CD14-positive monocyte (primary cell): Measurements from ENCODE around the gene PRKN. TPM values are rescaled to one million over a fixed set of nuclear protein-coding genes. Genes with fewer than 3 reads are reported as not detected.

Experiments
- DNase-seq, 3 donors: peaks; one replicate each; pipeline ENCODE4 v3.0.0-alpha.2; 2011 to 2022
- H2AFZ ChIP-seq: 2 replicates; pipeline ENCODE4 v1.6.0; 2012; ENCODE audit warnings: mild to moderate bottlenecking, low read depth, low read length, inconsistent platforms; ENCODE audit not compliant: insufficient read depth, poor library complexity, severe bottlenecking
- H3K27ac ChIP-seq, 2 donors: 1 replicate in 1 of 2; 2 replicates in 1 of 2; pipeline ENCODE4 v1.5.1; 2012 to 2013; ENCODE audit warnings: low read length in 2 of 2, control low read depth in 1 of 2, inconsistent platforms in 1 of 2, low read depth in 1 of 2, mild to moderate bottlenecking in 1 of 2
- H3K27me3 ChIP-seq, 2 donors: one replicate each; pipeline versions ENCODE4 v1.6.0 to v1.6.1; 2011 to 2013; ENCODE audit warnings: low read length in 2 of 2; ENCODE audit not compliant: control insufficient read depth in 2 of 2, insufficient read depth in 2 of 2
- H3K36me3 ChIP-seq, 2 donors: replicated peaks in 1 of 2; 1 replicate in 1 of 2; 2 replicates in 1 of 2; pipeline versions ENCODE4 v1.5.1 to v1.6.1; 2012 to 2013; ENCODE audit warnings: low read length in 2 of 2, control low read depth in 1 of 2, inconsistent platforms in 1 of 2, mild to moderate bottlenecking in 1 of 2; ENCODE audit not compliant: insufficient read depth in 2 of 2, control insufficient read depth in 1 of 2
- H3K4me1 ChIP-seq, 2 donors: 1 replicate in 1 of 2; 2 replicates in 1 of 2; pipeline versions ENCODE4 v1.5.1 to v1.6.1; 2012 to 2013; ENCODE audit warnings: low read length in 2 of 2, control low read depth in 1 of 2, inconsistent platforms in 1 of 2, mild to moderate bottlenecking in 1 of 2, moderate library complexity in 1 of 2; ENCODE audit not compliant: insufficient read depth in 2 of 2, control insufficient read depth in 1 of 2
- H3K4me2 ChIP-seq: replicated peaks from 2 replicates; pipeline ENCODE3; 2012; ENCODE audit warnings: low read length, moderate library complexity, mild to moderate bottlenecking; ENCODE audit not compliant: poor library complexity, severe bottlenecking; ENCODE audit errors: extremely low read depth
- H3K4me3 ChIP-seq, 3 experiments: fragments of 200-600 bp in 1 of 3; sonication (generic) in 1 of 3; replicated peaks in 1 of 3; 1 replicate in 2 of 3; 2 replicates in 1 of 3; pipeline ENCODE4 v1.5.1; 2011 to 2013; ENCODE audit warnings: low read length in 3 of 3, mild to moderate bottlenecking in 3 of 3, control low read depth in 2 of 3, low read depth in 2 of 3, inconsistent platforms in 1 of 3, moderate library complexity in 1 of 3
- H3K79me2 ChIP-seq: 2 replicates; pipeline ENCODE4 v1.6.0; 2012; ENCODE audit warnings: mild to moderate bottlenecking, control low read depth, inconsistent platforms, low read length, moderate library complexity; ENCODE audit not compliant: insufficient read depth
- H3K9ac ChIP-seq: 2 replicates; pipeline ENCODE4 v1.6.0; 2017; ENCODE audit warnings: low read length, mild to moderate bottlenecking; ENCODE audit not compliant: insufficient read depth, poor library complexity, severe bottlenecking
- H3K9me3 ChIP-seq, 2 donors: replicated peaks in 1 of 2; 1 replicate in 1 of 2; 2 replicates in 1 of 2; pipeline versions ENCODE4 v1.5.1 to v1.6.1; 2012 to 2013; ENCODE audit warnings: low read length in 2 of 2, control low read depth in 1 of 2; ENCODE audit not compliant: control insufficient read depth in 1 of 2, insufficient read depth in 1 of 2
- H4K20me1 ChIP-seq: 2 replicates; pipeline ENCODE4 v1.6.0; 2012; ENCODE audit warnings: mild to moderate bottlenecking, low read length, control low read depth, moderate library complexity; ENCODE audit not compliant: insufficient read depth
- H3K27ac Mint-ChIP-seq, 7 donors: one replicate each; pipeline ENCODE4 v1.8.0; 2020; ENCODE audit warnings: mild to moderate bottlenecking in 7 of 7, mixed read lengths in 7 of 7, moderate library complexity in 6 of 7, inconsistent platforms in 2 of 7
- H3K27me3 Mint-ChIP-seq, 3 donors: one replicate each; pipeline ENCODE4 v1.8.0; 2021 to 2022; ENCODE audit warnings: low read depth in 3 of 3, mild to moderate bottlenecking in 3 of 3, mixed read lengths in 3 of 3, moderate library complexity in 3 of 3, inconsistent platforms in 1 of 3
- H3K36me3 Mint-ChIP-seq, 2 donors: one replicate each; pipeline ENCODE4 v1.8.0; 2020; ENCODE audit warnings: mixed read lengths in 2 of 2, inconsistent platforms in 1 of 2, mild to moderate bottlenecking in 1 of 2
- H3K4me1 Mint-ChIP-seq: one replicate; pipeline ENCODE4 v1.8.0; 2020; ENCODE audit warnings: mild to moderate bottlenecking, mixed read lengths
- H3K4me3 Mint-ChIP-seq, 2 donors: one replicate each; pipeline ENCODE4 v1.8.0; 2020; ENCODE audit warnings: mild to moderate bottlenecking in 2 of 2, mixed read lengths in 2 of 2, moderate library complexity in 1 of 2
- H3K9me3 Mint-ChIP-seq, 7 donors: one replicate each; pipeline ENCODE4 v1.8.0; 2020 to 2022; ENCODE audit warnings: mixed read lengths in 7 of 7, mild to moderate bottlenecking in 6 of 7, moderate library complexity in 6 of 7, inconsistent platforms in 2 of 7
- CTCF ChIP-seq: fragments of 200-600 bp; IDR thresholded peaks from one replicate; pipeline ENCODE4 v1.8.0; 2022; ENCODE audit warnings: antibody characterized with exemption, mild to moderate bottlenecking
- WGBS: methylation state at CpG from one replicate; pipeline ENCODE4 v1.1.5; 2013; ENCODE audit warnings: missing lambda C conversion rate; ENCODE audit not compliant: insufficient coverage; 5-methylcytosine and 5-hydroxymethylcytosine counted together
- intact Hi-C, 2 donors: fragments of 100-400 bp; cut with micrococcal nuclease; formaldehyde crosslinking; loops; one replicate each; pipeline versions ENCODE4 v1.15.0 to v1.15.1; 2023
- polyA plus RNA-seq, 3 donors: library from polyadenylated mRNA; depleted of rRNA in 1 of 3; unstranded in 2 of 3; stranded (reverse) in 1 of 3; fragments of 300-500 nt in 2 of 3; fragments of >200 nt in 1 of 3; fragmentation: Illumina TruSeq in 2 of 3; gene quantifications; 1 replicate in 2 of 3; 2 replicates in 1 of 3; pipeline ENCODE4 v1.2.3, GENCODE V29; 2012 to 2021

The PRKN gene
- polyA plus RNA-seq, 3 donors, result 0.19 to 0.21 TPM; not detected in 1

- Histone ChIP-seq H3K27ac (no peak overlapping the region), H3K4me2 (no peak overlapping the region), H3K4me3 (no peak overlapping the region), H3K9ac (no peak overlapping the region), H3K27me3 (no peaks in the 10 kb centered on the region), H3K4me1 (no peaks in the 10 kb centered on the region), H4K20me1 (no peaks in the 10 kb centered on the region), H3K9me3 (peaks cover 11 to 23% of the 10 kb centered on the region in 2 donors), H2AFZ (no peak overlapping the region), H3K36me3 (no peaks in the 10 kb centered on the region), H3K79me2 (no peaks in the 10 kb centered on the region)
- intact Hi-C loops, result no loop called here
- H3K9me3 Mint-ChIP-seq, result peaks cover 1 to 22% (median 5%) of the 10 kb centered on the region in 7 donors
- no peak overlapping the region for H3K27ac Mint-ChIP-seq
- no peak overlapping the region for H3K4me3 Mint-ChIP-seq
- peaks cover 0 to 2% (median 0%) of the 10 kb centered on the region in 3 donors for H3K27me3 Mint-ChIP-seq
- TF ChIP-seq CTCF, result no peak
- H3K4me1 Mint-ChIP-seq, result no peaks in the 10 kb centered on the region
- DNase-seq, result no peak
- 69% methylated on average over 3 of the region's 4 CpGs for WGBS
- no peaks in the 10 kb centered on the region for H3K36me3 Mint-ChIP-seq
These were observed 742.9 kb downstream of the PRKN start for GRCh38 chr6:161984713-161985112.

GRCh38 chr6:161976553-161976952 lies 751.0 kb downstream of the PRKN start:
- H3K27me3 Mint-ChIP-seq, result peaks cover 1 to 2% (median 2%) of the 10 kb centered on the region in 3 donors
- H3K36me3 Mint-ChIP-seq, result no peaks in the 10 kb centered on the region
- WGBS, result 92% methylated on average over 2 of the region's 4 CpGs
- Histone ChIP-seq H3K79me2 (no peaks in the 10 kb centered on the region), H3K4me2 (no peak overlapping the region), H3K4me1 (no peaks in the 10 kb centered on the region), H3K9me3 (peaks cover 19 to 43% of the 10 kb centered on the region in 2 donors), H3K36me3 (no peaks in the 10 kb centered on the region), H2AFZ (no peak overlapping the region), H3K9ac (no peak overlapping the region), H3K27me3 (no peaks in the 10 kb centered on the region), H3K27ac (no peak overlapping the region), H4K20me1 (no peaks in the 10 kb centered on the region), H3K4me3 (no peak overlapping the region)
- intact Hi-C loops, result no loop called here
- no peak overlapping the region for H3K27ac Mint-ChIP-seq
- H3K9me3 Mint-ChIP-seq, result peaks cover 5 to 24% (median 16%) of the 10 kb centered on the region in 7 donors
- H3K4me3 Mint-ChIP-seq, result no peak overlapping the region
- DNase-seq, result no peak
- H3K4me1 Mint-ChIP-seq, result no peaks in the 10 kb centered on the region
- no peak for TF ChIP-seq CTCF
